A673 (cell line): ENCODE data around the gene PLCG2.

Source experiments
- EZH2 ChIP-seq: fragments of 200-600 bp; sonication (generic); IDR thresholded peaks from 2 replicates; pipeline ENCODE4 v1.6.1; 2017; ENCODE audit warnings: borderline replicate concordance, low read depth, mild to moderate bottlenecking, mixed read lengths, antibody characterized with exemption, low read length; ENCODE audit not compliant: poor library complexity, severe bottlenecking
- TF ChIP-seq, protein P1 (sequence below): fragments of 300-800, 200-600 bp; sonication (generic); conservative IDR thresholded peaks from 2 replicates; pipeline ENCODE4 v1.5.1; 2017; ENCODE audit warnings: low read depth, mild to moderate bottlenecking, antibody characterized with exemption, low read length, moderate library complexity, mixed read lengths

DNA sequence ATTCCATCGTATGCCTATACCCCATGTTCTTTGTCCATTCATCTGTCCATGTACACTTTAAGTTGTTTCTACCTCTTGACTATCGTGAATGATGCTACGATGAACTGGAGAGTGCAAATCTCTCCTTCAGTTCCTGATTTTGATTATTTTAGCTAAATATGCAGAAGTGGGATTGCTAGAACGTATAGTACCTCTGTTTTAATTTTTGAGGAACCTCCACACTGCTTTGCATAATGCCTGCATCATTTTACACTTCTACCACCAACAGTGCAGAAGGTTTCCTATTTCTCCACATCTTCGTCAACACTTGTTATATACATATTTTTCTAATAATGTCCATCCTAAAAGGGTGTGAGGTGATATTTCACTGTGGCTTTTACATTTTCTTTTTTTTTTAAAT lies 188.3 kb downstream of the PLCG2 start:
- TF ChIP-seq, protein P1, sequence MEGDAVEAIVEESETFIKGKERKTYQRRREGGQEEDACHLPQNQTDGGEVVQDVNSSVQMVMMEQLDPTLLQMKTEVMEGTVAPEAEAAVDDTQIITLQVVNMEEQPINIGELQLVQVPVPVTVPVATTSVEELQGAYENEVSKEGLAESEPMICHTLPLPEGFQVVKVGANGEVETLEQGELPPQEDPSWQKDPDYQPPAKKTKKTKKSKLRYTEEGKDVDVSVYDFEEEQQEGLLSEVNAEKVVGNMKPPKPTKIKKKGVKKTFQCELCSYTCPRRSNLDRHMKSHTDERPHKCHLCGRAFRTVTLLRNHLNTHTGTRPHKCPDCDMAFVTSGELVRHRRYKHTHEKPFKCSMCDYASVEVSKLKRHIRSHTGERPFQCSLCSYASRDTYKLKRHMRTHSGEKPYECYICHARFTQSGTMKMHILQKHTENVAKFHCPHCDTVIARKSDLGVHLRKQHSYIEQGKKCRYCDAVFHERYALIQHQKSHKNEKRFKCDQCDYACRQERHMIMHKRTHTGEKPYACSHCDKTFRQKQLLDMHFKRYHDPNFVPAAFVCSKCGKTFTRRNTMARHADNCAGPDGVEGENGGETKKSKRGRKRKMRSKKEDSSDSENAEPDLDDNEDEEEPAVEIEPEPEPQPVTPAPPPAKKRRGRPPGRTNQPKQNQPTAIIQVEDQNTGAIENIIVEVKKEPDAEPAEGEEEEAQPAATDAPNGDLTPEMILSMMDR: no peak
- TF ChIP-seq EZH2: no peak
